GM23338 (cell line): ENCODE measurements around the gene SMU1. TPM values are rescaled to one million over a fixed set of nuclear protein-coding genes. Genes with fewer than 3 reads are reported as not detected.

Source experiments
- ATAC-seq: fragments of 200-7000 bp; cut with Tn5 transposase; 3 replicates; pipeline ENCODE4 v1.9.1; 2020
- DNase-seq: peaks from one replicate; pipeline ENCODE4 v3.0.0-alpha.2; 2015; ENCODE audit warnings: low spot score
- H2AFZ ChIP-seq: fragments of 200-600 bp; sonication (generic); 2 replicates; pipeline ENCODE4 v1.8.0; 2016; ENCODE audit warnings: antibody characterized with exemption, mild to moderate bottlenecking, moderate library complexity
- H3F3A ChIP-seq: fragments of 200-600 bp; sonication (generic); replicated peaks from 2 replicates; pipeline ENCODE4 v1.8.0; 2017; ENCODE audit warnings: antibody characterized with exemption, mixed run types, low read depth
- H3K27ac ChIP-seq: fragments of 200-600 bp; sonication (generic); 2 replicates; pipeline ENCODE4 v1.6.1; 2016; ENCODE audit warnings: low read depth
- H3K27me3 ChIP-seq: fragments of 200-600 bp; sonication (generic); 2 replicates; pipeline ENCODE4 v1.8.0; 2016; ENCODE audit warnings: mild to moderate bottlenecking, mixed run types, moderate library complexity; ENCODE audit not compliant: insufficient read depth
- H3K36me3 ChIP-seq: fragments of 200-600 bp; sonication (generic); 2 replicates; pipeline ENCODE4 v1.8.0; 2016; ENCODE audit warnings: mild to moderate bottlenecking; ENCODE audit not compliant: insufficient read depth
- H3K4me1 ChIP-seq: fragments of 200-600 bp; sonication (generic); 2 replicates; pipeline ENCODE4 v1.8.0; 2016; ENCODE audit warnings: mild to moderate bottlenecking, moderate library complexity; ENCODE audit not compliant: insufficient read depth
- H3K4me2 ChIP-seq: fragments of 200-600 bp; sonication (generic); 2 replicates; pipeline ENCODE4 v1.7.1; 2017; ENCODE audit warnings: mixed run types
- H3K4me3 ChIP-seq: fragments of 200-600 bp; sonication (generic); 2 replicates; pipeline ENCODE4 v1.6.1; 2016; ENCODE audit warnings: mixed run types
- H3K79me2 ChIP-seq: fragments of 200-600 bp; sonication (generic); replicated peaks from 2 replicates; pipeline ENCODE4 v1.8.0; 2017; ENCODE audit warnings: mild to moderate bottlenecking; ENCODE audit not compliant: insufficient read depth
- H3K9me2 ChIP-seq: fragments of 200-600 bp; sonication (generic); 2 replicates; pipeline ENCODE4 v1.8.0; 2017; ENCODE audit not compliant: insufficient read depth
- H4K20me1 ChIP-seq: fragments of 200-600 bp; sonication (generic); replicated peaks from 2 replicates; pipeline ENCODE4 v1.8.0; 2017; ENCODE audit warnings: mild to moderate bottlenecking; ENCODE audit not compliant: insufficient read depth
- H3K27ac Mint-ChIP-seq: 2 replicates; pipeline ENCODE4 v1.8.0; 2020; ENCODE audit warnings: inconsistent platforms, mild to moderate bottlenecking, moderate library complexity, mixed read lengths
- H3K27me3 Mint-ChIP-seq: 3 replicates; pipeline ENCODE4 v1.8.0; 2022; ENCODE audit warnings: low read depth, mild to moderate bottlenecking, moderate library complexity, mixed read lengths, inconsistent platforms; ENCODE audit not compliant: insufficient read depth, poor library complexity
- H3K36me3 Mint-ChIP-seq: 3 replicates; pipeline ENCODE4 v1.8.0; 2021; ENCODE audit warnings: low read depth, mild to moderate bottlenecking, inconsistent platforms, moderate library complexity, mixed read lengths
- H3K4me1 Mint-ChIP-seq: 3 replicates; pipeline ENCODE4 v1.8.0; 2020; ENCODE audit warnings: mild to moderate bottlenecking, inconsistent platforms, mixed read lengths
- H3K4me3 Mint-ChIP-seq: 3 replicates; pipeline ENCODE4 v1.8.0; 2021; ENCODE audit warnings: moderate library complexity, mild to moderate bottlenecking, inconsistent platforms, mixed read lengths
- H3K9me3 Mint-ChIP-seq: 3 replicates; pipeline ENCODE4 v1.8.0; 2020; ENCODE audit warnings: moderate library complexity, mild to moderate bottlenecking, inconsistent platforms, mixed read lengths
- CREB1 ChIP-seq: fragments of 250-450 bp; sonication (Bioruptor Pico); IDR thresholded peaks from 2 replicates; pipeline ENCODE4 v1.5.0; 2020; ENCODE audit warnings: low read depth, mild to moderate bottlenecking, moderate library complexity
- EZH2 ChIP-seq: fragments of 200-600 bp; sonication (generic); IDR thresholded peaks from one replicate; pipeline ENCODE4 v1.8.0; 2017; ENCODE audit warnings: antibody characterized with exemption, mild to moderate bottlenecking, low read depth; ENCODE audit not compliant: unreplicated experiment
- EZH2phosphoT487 ChIP-seq: fragments of 200-600 bp; sonication (generic); IDR thresholded peaks from one replicate; pipeline ENCODE4 v1.8.1; 2018; ENCODE audit warnings: antibody characterized with exemption; ENCODE audit not compliant: unreplicated experiment
- JUNB ChIP-seq: IDR thresholded peaks from one replicate; pipeline ENCODE4 v1.6.1; 2016; ENCODE audit warnings: antibody characterized with exemption; ENCODE audit not compliant: unreplicated experiment
- ZNF331 ChIP-seq: fragments of 250-450 bp; sonication (Bioruptor Pico); IDR thresholded peaks from 2 replicates; pipeline ENCODE4 v1.5.0; 2020; ENCODE audit warnings: low read depth, mild to moderate bottlenecking, moderate library complexity
- polyA plus RNA-seq: library from polyadenylated mRNA; unstranded; fragments of >200 nt; fragmentation: Nextera tagmentation; extraction: Ambion mirVana; gene quantifications from 2 replicates; pipeline ENCODE4 v1.2.1, GENCODE V29; 2016
- total RNA-seq: library from RNA; depleted of rRNA; stranded (reverse); fragments of >200 nt; shearing (Covaris generic); gene quantifications from 2 replicates; pipeline ENCODE4 v1.2.3, GENCODE V29; 2014
- TF ChIP-seq, protein P1 (sequence below), 2 experiments: fragments of 200-600 bp in 1 of 2; sonication (generic) in 1 of 2; conservative IDR thresholded peaks; 2 replicates each; pipeline versions ENCODE4 v1.5.1 to v1.6.1; 2016 to 2017; ENCODE audit warnings: antibody characterized with exemption in 2 of 2, low read depth in 2 of 2, mild to moderate bottlenecking in 2 of 2, moderate library complexity in 1 of 2
- TF ChIP-seq, protein P2 (sequence below): IDR thresholded peaks from one replicate; pipeline ENCODE4 v1.6.1; 2018; ENCODE audit warnings: antibody characterized with exemption; ENCODE audit not compliant: unreplicated experiment
- TF ChIP-seq, protein P3 (sequence below): fragments of 250-450 bp; sonication (Bioruptor Pico); IDR thresholded peaks from 2 replicates; pipeline ENCODE4 v1.5.0; 2020; ENCODE audit warnings: mild to moderate bottlenecking, moderate library complexity

Gene SMU1
- total and polyA plus RNA-seq, 2 experiments from 2014 or later, result 14.3 to 23.8 TPM

DNA sequence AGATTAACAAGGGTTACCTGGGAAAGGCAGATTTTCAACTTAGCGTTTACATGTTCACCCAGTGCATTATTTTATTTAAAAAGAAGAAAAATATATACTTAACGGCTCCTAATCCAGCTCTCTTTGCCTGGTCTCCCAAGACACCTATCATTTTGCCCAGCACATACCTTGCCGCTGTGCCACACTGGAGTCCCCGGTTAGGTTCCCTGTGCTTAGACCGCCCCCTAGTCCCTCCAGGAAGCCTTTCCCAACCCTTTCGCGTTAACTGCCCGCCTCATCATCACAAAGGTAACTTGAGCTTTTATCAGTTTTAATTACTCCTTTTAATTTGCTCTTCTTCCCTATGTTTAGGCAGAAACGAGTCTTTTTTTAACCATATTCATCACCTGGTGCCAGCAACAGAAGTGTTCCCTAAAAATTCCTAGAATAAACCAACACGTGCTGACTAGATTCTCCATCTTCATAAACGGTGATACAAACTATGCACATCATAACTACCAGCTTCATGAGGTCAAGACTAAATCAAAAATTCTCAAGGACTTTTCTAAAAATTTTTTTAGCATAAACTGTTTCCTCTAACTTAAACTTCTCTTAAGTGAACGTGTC is 31.7 kb downstream of the SMU1 start:
- Histone ChIP-seq H2AFZ (0 out of 2 replicates have a peak overlapping the region, but pooled peaks have one; percentile 29), H3K9me2 (no peaks in the 10 kb centered on the region), H3K4me2 (peak overlapping the region; percentile 81), H3K27me3 (no peaks in the 10 kb centered on the region), H3F3A (0 out of 2 replicates have a peak, but pooled peaks cover 9% of the 10 kb centered on the region), H3K36me3 (peaks cover 15% of the 10 kb centered on the region; the same call in 1 of the 2 replicates), H3K79me2 (no peaks in the 10 kb centered on the region), H4K20me1 (no peaks in the 10 kb centered on the region; the same call in 1 of the 2 replicates), H3K27ac (peak overlapping the region; percentile 70; the same call in 1 of the 2 replicates), H3K4me1 (peaks cover 16% of the 10 kb centered on the region), H3K4me3 (peak overlapping the region; percentile 64)
- peak; percentile 81 for DNase-seq
- peak; percentile 76 for ATAC-seq
- no peak for TF ChIP-seq JUNB
- TF ChIP-seq, protein P1, sequence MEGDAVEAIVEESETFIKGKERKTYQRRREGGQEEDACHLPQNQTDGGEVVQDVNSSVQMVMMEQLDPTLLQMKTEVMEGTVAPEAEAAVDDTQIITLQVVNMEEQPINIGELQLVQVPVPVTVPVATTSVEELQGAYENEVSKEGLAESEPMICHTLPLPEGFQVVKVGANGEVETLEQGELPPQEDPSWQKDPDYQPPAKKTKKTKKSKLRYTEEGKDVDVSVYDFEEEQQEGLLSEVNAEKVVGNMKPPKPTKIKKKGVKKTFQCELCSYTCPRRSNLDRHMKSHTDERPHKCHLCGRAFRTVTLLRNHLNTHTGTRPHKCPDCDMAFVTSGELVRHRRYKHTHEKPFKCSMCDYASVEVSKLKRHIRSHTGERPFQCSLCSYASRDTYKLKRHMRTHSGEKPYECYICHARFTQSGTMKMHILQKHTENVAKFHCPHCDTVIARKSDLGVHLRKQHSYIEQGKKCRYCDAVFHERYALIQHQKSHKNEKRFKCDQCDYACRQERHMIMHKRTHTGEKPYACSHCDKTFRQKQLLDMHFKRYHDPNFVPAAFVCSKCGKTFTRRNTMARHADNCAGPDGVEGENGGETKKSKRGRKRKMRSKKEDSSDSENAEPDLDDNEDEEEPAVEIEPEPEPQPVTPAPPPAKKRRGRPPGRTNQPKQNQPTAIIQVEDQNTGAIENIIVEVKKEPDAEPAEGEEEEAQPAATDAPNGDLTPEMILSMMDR (conservative IDR thresholded peaks at IDR 0.05; ENCODE audit: low read depth in 2 of 2), result peak; percentile 48 to 75
- peaks cover 22% of the 10 kb centered on the region for H3K4me1 Mint-ChIP-seq
- peaks cover 2% of the 10 kb centered on the region for H3K27me3 Mint-ChIP-seq
- peak overlapping the region; percentile 77 for H3K27ac Mint-ChIP-seq
- peaks cover 28% of the 10 kb centered on the region for H3K36me3 Mint-ChIP-seq
- H3K4me3 Mint-ChIP-seq, result peak overlapping the region; percentile 82
- no peaks in the 10 kb centered on the region for H3K9me3 Mint-ChIP-seq

DNA sequence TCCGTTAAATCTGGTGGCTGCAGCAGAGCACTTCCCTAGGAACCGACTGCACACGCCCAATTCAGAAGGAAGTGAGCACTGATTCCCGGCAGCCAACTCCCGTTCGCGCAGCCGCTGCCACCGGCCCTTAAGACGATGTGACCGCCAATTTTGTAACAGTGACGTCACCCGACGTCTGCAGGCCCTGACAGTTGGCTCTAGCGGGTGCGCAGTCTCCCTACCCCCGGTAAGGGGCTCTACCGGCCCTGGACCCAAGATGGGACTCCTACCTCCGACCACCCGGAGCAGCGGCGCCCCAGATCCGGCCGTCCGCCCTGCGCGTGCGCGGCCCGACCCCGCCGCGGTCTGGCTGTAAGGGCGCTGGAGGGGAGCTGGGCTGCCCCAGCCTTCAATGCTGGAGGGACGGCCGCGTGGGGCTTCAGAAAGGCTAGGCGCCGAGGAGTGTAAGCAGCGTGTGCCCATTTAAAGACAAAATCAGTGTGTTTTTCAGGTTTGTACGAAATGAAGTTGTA is 32.3 kb downstream of the SMU1 start:
- DNase-seq, result peak; percentile 89
- peak; percentile 90 for ATAC-seq
- H3K36me3 ChIP-seq, result peaks cover 20% of the 10 kb centered on the region; the same call in 1 of the 2 replicates
- peaks cover 22% of the 10 kb centered on the region for H3K4me1 Mint-ChIP-seq
- no peaks in the 10 kb centered on the region for H3K9me3 Mint-ChIP-seq
- no peaks in the 10 kb centered on the region for H3K27me3 ChIP-seq
- peaks cover 16% of the 10 kb centered on the region for H3K4me1 ChIP-seq
- H3K4me3 ChIP-seq, result peak overlapping the region; percentile 64
- H4K20me1 ChIP-seq, result peaks cover 4% of the 10 kb centered on the region; the same call in 1 of the 2 replicates
- H3K27ac ChIP-seq, result peak overlapping the region; percentile 70
- H3K36me3 Mint-ChIP-seq, result peaks cover 26% of the 10 kb centered on the region
- peak overlapping the region; percentile 81 for H3K4me2 ChIP-seq
- H3K9me2 ChIP-seq, result no peaks in the 10 kb centered on the region
- peak overlapping the region; percentile 82 for H3K4me3 Mint-ChIP-seq
- 0 out of 2 replicates have a peak, but pooled peaks cover 11% of the 10 kb centered on the region for H3F3A ChIP-seq
- H3K79me2 ChIP-seq, result no peaks in the 10 kb centered on the region
- peak overlapping the region; percentile 29 for H2AFZ ChIP-seq
- H3K27ac Mint-ChIP-seq, result peak overlapping the region; percentile 86
- peaks cover 2% of the 10 kb centered on the region for H3K27me3 Mint-ChIP-seq
- TF ChIP-seq, protein P2, sequence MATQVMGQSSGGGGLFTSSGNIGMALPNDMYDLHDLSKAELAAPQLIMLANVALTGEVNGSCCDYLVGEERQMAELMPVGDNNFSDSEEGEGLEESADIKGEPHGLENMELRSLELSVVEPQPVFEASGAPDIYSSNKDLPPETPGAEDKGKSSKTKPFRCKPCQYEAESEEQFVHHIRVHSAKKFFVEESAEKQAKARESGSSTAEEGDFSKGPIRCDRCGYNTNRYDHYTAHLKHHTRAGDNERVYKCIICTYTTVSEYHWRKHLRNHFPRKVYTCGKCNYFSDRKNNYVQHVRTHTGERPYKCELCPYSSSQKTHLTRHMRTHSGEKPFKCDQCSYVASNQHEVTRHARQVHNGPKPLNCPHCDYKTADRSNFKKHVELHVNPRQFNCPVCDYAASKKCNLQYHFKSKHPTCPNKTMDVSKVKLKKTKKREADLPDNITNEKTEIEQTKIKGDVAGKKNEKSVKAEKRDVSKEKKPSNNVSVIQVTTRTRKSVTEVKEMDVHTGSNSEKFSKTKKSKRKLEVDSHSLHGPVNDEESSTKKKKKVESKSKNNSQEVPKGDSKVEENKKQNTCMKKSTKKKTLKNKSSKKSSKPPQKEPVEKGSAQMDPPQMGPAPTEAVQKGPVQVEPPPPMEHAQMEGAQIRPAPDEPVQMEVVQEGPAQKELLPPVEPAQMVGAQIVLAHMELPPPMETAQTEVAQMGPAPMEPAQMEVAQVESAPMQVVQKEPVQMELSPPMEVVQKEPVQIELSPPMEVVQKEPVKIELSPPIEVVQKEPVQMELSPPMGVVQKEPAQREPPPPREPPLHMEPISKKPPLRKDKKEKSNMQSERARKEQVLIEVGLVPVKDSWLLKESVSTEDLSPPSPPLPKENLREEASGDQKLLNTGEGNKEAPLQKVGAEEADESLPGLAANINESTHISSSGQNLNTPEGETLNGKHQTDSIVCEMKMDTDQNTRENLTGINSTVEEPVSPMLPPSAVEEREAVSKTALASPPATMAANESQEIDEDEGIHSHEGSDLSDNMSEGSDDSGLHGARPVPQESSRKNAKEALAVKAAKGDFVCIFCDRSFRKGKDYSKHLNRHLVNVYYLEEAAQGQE, result no peak
- TF ChIP-seq, protein P3, sequence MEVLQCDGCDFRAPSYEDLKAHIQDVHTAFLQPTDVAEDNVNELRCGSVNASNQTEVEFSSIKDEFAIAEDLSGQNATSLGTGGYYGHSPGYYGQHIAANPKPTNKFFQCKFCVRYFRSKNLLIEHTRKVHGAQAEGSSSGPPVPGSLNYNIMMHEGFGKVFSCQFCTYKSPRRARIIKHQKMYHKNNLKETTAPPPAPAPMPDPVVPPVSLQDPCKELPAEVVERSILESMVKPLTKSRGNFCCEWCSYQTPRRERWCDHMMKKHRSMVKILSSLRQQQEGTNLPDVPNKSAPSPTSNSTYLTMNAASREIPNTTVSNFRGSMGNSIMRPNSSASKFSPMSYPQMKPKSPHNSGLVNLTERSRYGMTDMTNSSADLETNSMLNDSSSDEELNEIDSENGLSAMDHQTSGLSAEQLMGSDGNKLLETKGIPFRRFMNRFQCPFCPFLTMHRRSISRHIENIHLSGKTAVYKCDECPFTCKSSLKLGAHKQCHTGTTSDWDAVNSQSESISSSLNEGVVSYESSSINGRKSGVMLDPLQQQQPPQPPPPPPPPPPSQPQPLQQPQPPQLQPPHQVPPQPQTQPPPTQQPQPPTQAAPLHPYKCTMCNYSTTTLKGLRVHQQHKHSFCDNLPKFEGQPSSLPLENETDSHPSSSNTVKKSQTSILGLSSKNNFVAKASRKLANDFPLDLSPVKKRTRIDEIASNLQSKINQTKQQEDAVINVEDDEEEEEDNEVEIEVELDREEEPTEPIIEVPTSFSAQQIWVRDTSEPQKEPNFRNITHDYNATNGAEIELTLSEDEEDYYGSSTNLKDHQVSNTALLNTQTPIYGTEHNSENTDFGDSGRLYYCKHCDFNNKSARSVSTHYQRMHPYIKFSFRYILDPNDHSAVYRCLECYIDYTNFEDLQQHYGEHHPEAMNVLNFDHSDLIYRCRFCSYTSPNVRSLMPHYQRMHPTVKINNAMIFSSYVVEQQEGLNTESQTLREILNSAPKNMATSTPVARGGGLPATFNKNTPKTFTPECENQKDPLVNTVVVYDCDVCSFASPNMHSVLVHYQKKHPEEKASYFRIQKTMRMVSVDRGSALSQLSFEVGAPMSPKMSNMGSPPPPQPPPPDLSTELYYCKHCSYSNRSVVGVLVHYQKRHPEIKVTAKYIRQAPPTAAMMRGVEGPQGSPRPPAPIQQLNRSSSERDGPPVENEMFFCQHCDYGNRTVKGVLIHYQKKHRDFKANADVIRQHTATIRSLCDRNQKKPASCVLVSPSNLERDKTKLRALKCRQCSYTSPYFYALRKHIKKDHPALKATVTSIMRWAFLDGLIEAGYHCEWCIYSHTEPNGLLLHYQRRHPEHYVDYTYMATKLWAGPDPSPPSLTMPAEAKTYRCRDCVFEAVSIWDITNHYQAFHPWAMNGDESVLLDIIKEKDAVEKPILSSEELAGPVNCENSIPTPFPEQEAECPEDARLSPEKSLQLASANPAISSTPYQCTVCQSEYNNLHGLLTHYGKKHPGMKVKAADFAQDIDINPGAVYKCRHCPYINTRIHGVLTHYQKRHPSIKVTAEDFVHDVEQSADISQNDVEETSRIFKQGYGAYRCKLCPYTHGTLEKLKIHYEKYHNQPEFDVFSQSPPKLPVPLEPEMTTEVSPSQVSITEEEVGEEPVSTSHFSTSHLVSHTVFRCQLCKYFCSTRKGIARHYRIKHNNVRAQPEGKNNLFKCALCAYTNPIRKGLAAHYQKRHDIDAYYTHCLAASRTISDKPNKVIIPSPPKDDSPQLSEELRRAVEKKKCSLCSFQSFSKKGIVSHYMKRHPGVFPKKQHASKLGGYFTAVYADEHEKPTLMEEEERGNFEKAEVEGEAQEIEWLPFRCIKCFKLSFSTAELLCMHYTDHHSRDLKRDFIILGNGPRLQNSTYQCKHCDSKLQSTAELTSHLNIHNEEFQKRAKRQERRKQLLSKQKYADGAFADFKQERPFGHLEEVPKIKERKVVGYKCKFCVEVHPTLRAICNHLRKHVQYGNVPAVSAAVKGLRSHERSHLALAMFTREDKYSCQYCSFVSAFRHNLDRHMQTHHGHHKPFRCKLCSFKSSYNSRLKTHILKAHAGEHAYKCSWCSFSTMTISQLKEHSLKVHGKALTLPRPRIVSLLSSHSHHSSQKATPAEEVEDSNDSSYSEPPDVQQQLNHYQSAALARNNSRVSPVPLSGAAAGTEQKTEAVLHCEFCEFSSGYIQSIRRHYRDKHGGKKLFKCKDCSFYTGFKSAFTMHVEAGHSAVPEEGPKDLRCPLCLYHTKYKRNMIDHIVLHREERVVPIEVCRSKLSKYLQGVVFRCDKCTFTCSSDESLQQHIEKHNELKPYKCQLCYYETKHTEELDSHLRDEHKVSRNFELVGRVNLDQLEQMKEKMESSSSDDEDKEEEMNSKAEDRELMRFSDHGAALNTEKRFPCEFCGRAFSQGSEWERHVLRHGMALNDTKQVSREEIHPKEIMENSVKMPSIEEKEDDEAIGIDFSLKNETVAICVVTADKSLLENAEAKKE (CRISPR knock-in tag), result no peak
- no peak for TF ChIP-seq ZNF331
- no peak for TF ChIP-seq JUNB
- TF ChIP-seq EZH2, result no peak
- peak; percentile 95 for TF ChIP-seq CREB1 (CRISPR knock-in tag)
- TF ChIP-seq EZH2phosphoT487, result no peak
